HepG2 (cell line): ENCODE data around the gene GON7. TPM values are rescaled to one million over a fixed set of nuclear protein-coding genes. Genes with fewer than 3 reads are reported as not detected.

Source experiments
- DRAP1 ChIP-seq: IDR thresholded peaks from 2 replicates; pipeline ENCODE4 v1.6.1; 2016; ENCODE audit warnings: missing genetic modification reagents, missing compliant biosample characterization
- HMG20B ChIP-seq: conservative IDR thresholded peaks from 2 replicates; pipeline ENCODE4 v1.6.1; 2016; ENCODE audit warnings: missing genetic modification reagents, missing compliant biosample characterization
- PBX3 ChIP-seq: sonication (generic); formaldehyde crosslinking; IDR thresholded peaks from 2 replicates; pipeline ENCODE4 v1.8.1; 2023; ENCODE audit warnings: missing genetic modification reagents, inconsistent platforms, borderline replicate concordance
- RBM39 ChIP-seq: fragments of 200-400 bp; formaldehyde crosslinking; IDR thresholded peaks from one replicate; pipeline ENCODE4 v1.6.1; 2018; ENCODE audit warnings: antibody characterized with exemption, mild to moderate bottlenecking, low read depth, low read length; ENCODE audit not compliant: poor library complexity, severe bottlenecking
- SP5 ChIP-seq: IDR thresholded peaks from 2 replicates; pipeline ENCODE4 v1.6.1; 2016; ENCODE audit warnings: low read depth, borderline replicate concordance
- SYNCRIP ChIP-seq: fragments of 200-400 bp; formaldehyde crosslinking; IDR thresholded peaks from 2 replicates; pipeline ENCODE4 v1.6.1; 2018; ENCODE audit warnings: mild to moderate bottlenecking, low read depth, low read length; ENCODE audit not compliant: insufficient read depth
- TCF12 ChIP-seq, 2 experiments: fragments of 450-650 bp in 1 of 2; sonication (generic) in 1 of 2; formaldehyde crosslinking in 1 of 2; IDR thresholded peaks; 2 replicates each; pipeline versions ENCODE4 v1.6.1 to v1.8.0; 2017 to 2022; ENCODE audit warnings: antibody characterized with exemption in 1 of 2, mild to moderate bottlenecking in 1 of 2, missing genetic modification reagents in 1 of 2, moderate library complexity in 1 of 2
- U2AF2 ChIP-seq: fragments of 200-400 bp; formaldehyde crosslinking; IDR thresholded peaks from 2 replicates; pipeline ENCODE4 v1.6.1; 2017; ENCODE audit warnings: low read depth, mild to moderate bottlenecking, low read length
- ZIK1 ChIP-seq: sonication (generic); formaldehyde crosslinking; IDR thresholded peaks from 2 replicates; pipeline ENCODE4 v1.5.0; 2020; ENCODE audit warnings: mild to moderate bottlenecking, low read depth, missing genetic modification reagents, borderline replicate concordance
- ZNF430 ChIP-seq: sonication (generic); formaldehyde crosslinking; IDR thresholded peaks from 2 replicates; pipeline ENCODE4 v1.9.0; 2021; ENCODE audit warnings: mild to moderate bottlenecking, missing genetic modification reagents
- ZNF589 ChIP-seq: sonication (generic); formaldehyde crosslinking; conservative IDR thresholded peaks from 2 replicates; pipeline ENCODE4 v1.8.0; 2022; ENCODE audit warnings: mild to moderate bottlenecking, moderate library complexity, missing genetic modification reagents
- ZNF598 ChIP-seq: sonication (generic); formaldehyde crosslinking; IDR thresholded peaks from 2 replicates; pipeline ENCODE4 v1.5.1; 2020; ENCODE audit warnings: mild to moderate bottlenecking, missing genetic modification reagents, borderline replicate concordance
- ZSCAN12 ChIP-seq: sonication (generic); formaldehyde crosslinking; IDR thresholded peaks from 2 replicates; pipeline ENCODE4 v1.9.0; 2021; ENCODE audit warnings: mild to moderate bottlenecking, missing genetic modification reagents
- polyA plus RNA-seq, 8 experiments: library from polyadenylated mRNA; depleted of rRNA in 3 of 8; stranded (reverse) in 7 of 8; unstranded in 1 of 8; fragments of >200 nt; fragmentation: Illumina TruSeq in 4 of 8; extraction: Trizol in 4 of 8; gene quantifications; 2 replicates each; pipeline versions ENCODE4 v1.2.1 to v1.2.3, GENCODE V29; 2011 to 2016; ENCODE audit warnings: low read depth in 4 of 8, missing spikeins in 1 of 8, mixed read lengths in 1 of 8; ENCODE audit not compliant: insufficient read depth in 1 of 8
- total RNA-seq, 5 experiments: library from RNA; depleted of rRNA; stranded (reverse); fragments of >200 nt; fragmentation: Illumina TruSeq; extraction: Trizol; gene quantifications; 2 replicates each; pipeline ENCODE4 v1.2.3, GENCODE V29; 2016; ENCODE audit warnings: low read depth in 1 of 5
- TF ChIP-seq, protein P1 (sequence below), 2 experiments: sonication (generic) in 1 of 2; formaldehyde crosslinking in 1 of 2; IDR thresholded peaks; 2 replicates each; pipeline versions ENCODE4 v1.5.1 to v1.6.1; 2011 to 2020; ENCODE audit warnings: borderline replicate concordance in 1 of 2, low read depth in 1 of 2, low read length in 1 of 2, mild to moderate bottlenecking in 1 of 2, missing genetic modification reagents in 1 of 2, moderate library complexity in 1 of 2

Gene GON7
- total and polyA plus RNA-seq, 2 of the 13 experiments (the other 11 are each of a cell fraction or from before 2014, with no cell fraction given), result 11.9 to 28.0 TPM

DNA sequence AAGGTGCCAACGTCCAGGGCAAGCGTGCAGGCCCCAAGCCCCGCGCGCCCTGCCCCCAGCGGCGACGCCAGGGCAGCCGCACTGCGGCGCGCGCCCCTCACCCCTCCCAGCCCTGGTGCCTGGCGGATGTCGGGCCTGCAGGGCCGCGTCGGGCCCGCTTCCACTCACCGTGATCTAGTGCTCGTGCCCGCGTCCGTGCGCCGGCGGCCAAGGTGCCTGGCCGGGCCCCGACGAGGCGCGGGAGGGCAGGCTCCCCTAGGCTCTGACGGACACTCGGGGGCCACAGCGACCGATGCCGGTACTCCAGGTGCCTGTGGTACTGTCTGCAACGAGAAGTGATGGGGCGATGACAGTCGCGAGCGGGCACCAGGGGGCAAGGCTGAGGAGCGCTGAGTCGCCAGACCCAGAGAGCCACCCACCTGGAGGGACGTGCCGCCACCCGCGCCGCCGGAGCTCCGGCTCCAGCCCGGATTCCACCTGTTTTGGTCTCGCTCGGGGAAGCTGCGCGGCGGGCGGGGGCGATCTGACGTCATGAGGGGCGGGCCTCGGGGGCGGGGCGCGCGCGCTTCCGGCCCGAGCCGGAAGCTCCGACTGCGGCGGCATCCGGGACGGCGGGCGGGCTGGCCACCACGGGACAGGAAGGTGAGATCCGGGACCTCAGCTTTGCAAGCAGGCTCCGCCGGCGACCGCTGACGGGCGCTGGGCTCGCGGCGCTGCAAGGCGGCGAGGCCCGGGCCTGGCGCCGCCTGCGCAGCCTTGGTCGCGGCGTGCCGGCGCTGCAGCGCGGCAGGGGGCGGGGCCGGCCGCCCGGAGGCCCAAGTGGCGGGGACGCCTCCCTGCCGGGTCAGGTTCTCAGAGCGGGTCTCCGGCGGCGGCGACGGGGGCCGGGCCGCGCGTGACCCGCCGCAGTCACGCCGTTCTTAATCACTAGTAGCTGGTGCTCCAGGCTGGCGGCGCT, 22.2 kb downstream of the GON7 start, which contains the start of the genes LYSET and MOAP1 (continued):
- TF ChIP-seq, protein P1, sequence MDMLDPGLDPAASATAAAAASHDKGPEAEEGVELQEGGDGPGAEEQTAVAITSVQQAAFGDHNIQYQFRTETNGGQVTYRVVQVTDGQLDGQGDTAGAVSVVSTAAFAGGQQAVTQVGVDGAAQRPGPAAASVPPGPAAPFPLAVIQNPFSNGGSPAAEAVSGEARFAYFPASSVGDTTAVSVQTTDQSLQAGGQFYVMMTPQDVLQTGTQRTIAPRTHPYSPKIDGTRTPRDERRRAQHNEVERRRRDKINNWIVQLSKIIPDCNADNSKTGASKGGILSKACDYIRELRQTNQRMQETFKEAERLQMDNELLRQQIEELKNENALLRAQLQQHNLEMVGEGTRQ (IDR thresholded peaks at IDR 0.05; ENCODE audit: low read depth, low read length), result no peak
- TF ChIP-seq, protein P1 (CRISPR knock-in tag; IDR thresholded peaks at IDR 0.05; ENCODE audit: borderline replicate concordance), result 0 out of 2 replicates have a peak, but pooled peaks have one; percentile 2
- TF ChIP-seq ZNF589 (no peak; the same call in 1 of the 2 replicates), SP5 (peak; percentile 34; the same call in 1 of the 2 replicates), HMG20B (CRISPR knock-in tag) (no peak), TCF12 (IDR thresholded peaks at IDR 0.05) (no peak), TCF12 (CRISPR knock-in tag; IDR thresholded peaks at IDR 0.05) (peak; percentile 73; the same call in 1 of the 2 replicates), DRAP1 (CRISPR knock-in tag) (peak; percentile 12; the same call in 1 of the 2 replicates), ZSCAN12 (CRISPR knock-in tag) (peak; percentile 47; the same call in 1 of the 2 replicates), SYNCRIP (no peak), ZNF598 (CRISPR knock-in tag) (no peak), RBM39 (peak; percentile 64), PBX3 (CRISPR knock-in tag) (0 out of 2 replicates have a peak, but pooled peaks have one; percentile 17), ZNF430 (CRISPR knock-in tag) (no peak; the same call in 1 of the 2 replicates), ZIK1 (peak; percentile 43; the same call in 1 of the 2 replicates), U2AF2 (no peak)
